Endothelial cell of umbilical vein (primary cell): ENCODE measurements around the gene LRP1. TPM values are rescaled to one million over a fixed set of nuclear protein-coding genes. Genes with fewer than 3 reads are reported as not detected.

ENCODE experiments used
- BruUV-seq: library from RNA; stranded (reverse); fragments of 400-500 nt; replicated peaks from 2 replicates; lab custom pipeline; 2021; lab: Mats Ljungman, UMichigan
- CTCF ChIA-PET: fragments of 300-600, 350-600 bp; sonication (Branson Sonifier 250); formaldehyde crosslinking; loops from one replicate; lab custom pipeline; 2021; ENCODE audit warnings: antibody characterized with exemption, inconsistent platforms; lab: Charles Lee
- POLR2A ChIA-PET: fragments of 300-600, 350-600 bp; sonication (Branson Sonifier 250); formaldehyde crosslinking; loops from one replicate; lab custom pipeline; 2021; ENCODE audit warnings: antibody characterized with exemption, inconsistent platforms; lab: Charles Lee
- DNase-seq: peaks from one replicate; pipeline ENCODE4 v3.0.0-alpha.2; 2011; ENCODE audit warnings: low read depth, low spot score
- FAIRE-seq: peaks from 2 replicates; lab custom pipeline; 2011; peaks lifted over from hg19 to GRCh38; lab: Jason Lieb, UNC
- H2AFZ ChIP-seq: 2 replicates; pipeline ENCODE4 v1.6.0; 2012; ENCODE audit warnings: low read depth, low read length, control low read depth, inconsistent platforms
- H3K27ac ChIP-seq: 2 replicates; pipeline ENCODE4 v1.5.1; 2011; ENCODE audit warnings: low read depth, mild to moderate bottlenecking, control low read depth, low read length, moderate library complexity; ENCODE audit not compliant: insufficient read depth
- H3K27me3 ChIP-seq, 2 experiments: 2 replicates each; pipeline versions ENCODE4 v1.6.0 to v1.6.1; 2011; ENCODE audit warnings: low read length in 2 of 2, mixed read lengths in 1 of 2; ENCODE audit not compliant: control insufficient read depth in 2 of 2, insufficient read depth in 2 of 2
- H3K36me3 ChIP-seq, 2 experiments: 2 replicates in 1 of 2; 3 replicates in 1 of 2; pipeline ENCODE4 v1.5.1; 2011; ENCODE audit warnings: low read length in 2 of 2, mild to moderate bottlenecking in 1 of 2, moderate library complexity in 1 of 2; ENCODE audit not compliant: control insufficient read depth in 2 of 2, insufficient read depth in 2 of 2; ENCODE audit errors: extremely low read depth in 1 of 2
- H3K4me1 ChIP-seq: 3 replicates; pipeline ENCODE4 v1.5.1; 2011; ENCODE audit warnings: mild to moderate bottlenecking, low read length; ENCODE audit not compliant: control insufficient read depth, insufficient read depth; ENCODE audit errors: extremely low read depth
- H3K4me2 ChIP-seq: 2 replicates; pipeline ENCODE4 v1.6.1; 2011; ENCODE audit warnings: low read length, control low read depth, mixed read lengths; ENCODE audit not compliant: insufficient read depth
- H3K4me3 ChIP-seq, 3 experiments: fragments of 200-600 bp in 1 of 3; sonication (generic), shearing (Covaris generic) in 1 of 3; replicated peaks in 1 of 3; 2 replicates each; pipeline ENCODE4 v1.5.1; 2011 to 2016; ENCODE audit warnings: control low read depth in 3 of 3, low read length in 3 of 3, mild to moderate bottlenecking in 2 of 3, inconsistent platforms in 1 of 3, low read depth in 1 of 3, moderate library complexity in 1 of 3; ENCODE audit not compliant: insufficient read depth in 1 of 3
- H3K79me2 ChIP-seq: 2 replicates; pipeline ENCODE4 v1.6.0; 2012; ENCODE audit warnings: low read length, inconsistent platforms; ENCODE audit not compliant: control insufficient read depth, insufficient read depth
- H3K9ac ChIP-seq: replicated peaks from 2 replicates; pipeline ENCODE3; 2011; ENCODE audit warnings: low read length, control low read depth; ENCODE audit not compliant: insufficient read depth; ENCODE audit errors: extremely low read depth
- H3K9me1 ChIP-seq: replicated peaks from 3 replicates; pipeline ENCODE4 v1.6.0; 2011; ENCODE audit warnings: mild to moderate bottlenecking, low read length; ENCODE audit not compliant: control insufficient read depth, insufficient read depth; ENCODE audit errors: extremely low read depth
- H3K9me3 ChIP-seq: replicated peaks from 2 replicates; pipeline ENCODE4 v1.5.1; 2012; ENCODE audit warnings: low read length, inconsistent platforms; ENCODE audit not compliant: control insufficient read depth, insufficient read depth
- H4K20me1 ChIP-seq: replicated peaks from 2 replicates; pipeline ENCODE3; 2011; ENCODE audit warnings: mild to moderate bottlenecking, low read length; ENCODE audit not compliant: control insufficient read depth, insufficient read depth; ENCODE audit errors: extremely low read depth
- CTCF ChIP-seq, 2 donors: IDR thresholded peaks; 1 replicate in 1 of 2; 2 replicates in 1 of 2; pipeline ENCODE4 v1.5.1; 2011; ENCODE audit warnings: low read length in 2 of 2, mild to moderate bottlenecking in 2 of 2, moderate library complexity in 2 of 2, control low read depth in 1 of 2, inconsistent platforms in 1 of 2, low read depth in 1 of 2; ENCODE audit not compliant: insufficient read depth in 1 of 2; ENCODE audit errors: extremely low read depth in 1 of 2
- EZH2 ChIP-seq: IDR thresholded peaks from 2 replicates; pipeline ENCODE4 v1.6.1; 2012; ENCODE audit warnings: borderline replicate concordance, low read depth, mild to moderate bottlenecking, moderate library complexity, low read length, inconsistent platforms; ENCODE audit not compliant: severe bottlenecking
- FOS ChIP-seq: IDR thresholded peaks from 2 replicates; pipeline ENCODE4 v1.6.1; 2011; ENCODE audit warnings: mild to moderate bottlenecking, low read length, moderate library complexity, borderline replicate concordance; ENCODE audit not compliant: insufficient read depth
- GATA2 ChIP-seq: IDR thresholded peaks from 2 replicates; pipeline ENCODE4 v1.7.0; 2011; ENCODE audit warnings: low read depth, mild to moderate bottlenecking, moderate library complexity, mixed read lengths, low read length; ENCODE audit not compliant: insufficient read length, insufficient read depth
- JUN ChIP-seq: IDR thresholded peaks from 2 replicates; pipeline ENCODE4 v1.6.1; 2011; ENCODE audit warnings: borderline replicate concordance, low read depth; ENCODE audit not compliant: insufficient read length, insufficient read depth
- MAX ChIP-seq: IDR thresholded peaks from 2 replicates; pipeline ENCODE4 v1.6.1; 2011; ENCODE audit not compliant: insufficient read depth, insufficient read length
- MYC ChIP-seq: IDR thresholded peaks from one replicate; pipeline ENCODE4 v1.6.1; 2011; ENCODE audit warnings: mild to moderate bottlenecking, low read depth, low read length
- POLR2A ChIP-seq: IDR thresholded peaks from 2 replicates; pipeline ENCODE4 v1.6.1; 2012; ENCODE audit warnings: low read depth, mild to moderate bottlenecking, control low read depth, low read length
- POLR2AphosphoS5 ChIP-seq: IDR thresholded peaks from 2 replicates; pipeline ENCODE4 v1.6.1; 2012; ENCODE audit warnings: low read depth, mild to moderate bottlenecking, control low read depth, low read length, moderate library complexity; ENCODE audit not compliant: insufficient read depth
- dilution Hi-C: fragments of 300-500 bp; cut with MboI; formaldehyde crosslinking; loops from one replicate; pipeline ENCODE4 v1.15.0; 2019; ENCODE audit warnings: low sequenced_read_pairs; ENCODE audit not compliant: extremely low pct_ligation_motif_present
- intact Hi-C: fragments of 100-400 bp; cut with micrococcal nuclease; formaldehyde crosslinking; loops from one replicate; pipeline ENCODE4 v1.10.0; 2022
- polyA plus RNA-seq, 4 experiments: library from polyadenylated mRNA; depleted of rRNA in 3 of 4; stranded (reverse) in 3 of 4; unstranded in 1 of 4; fragments of >200 nt; gene quantifications; 2 replicates each; pipeline versions ENCODE4 v1.2.1 to v1.2.3, GENCODE V29; 2011 to 2012; ENCODE audit warnings: missing spikeins in 1 of 4
- total RNA-seq: library from RNA; stranded (reverse); gene quantifications from 2 replicates; pipeline ENCODE4 v1.2.3, GENCODE V29; 2021

The LRP1 gene
- total and polyA plus RNA-seq, 2 donors (not counting 3 experiments of a cell fraction or from before 2014, with no cell fraction given): 1.6 to 4.6 TPM

GRCh38 chr12:57126561-57126960 is 1.7 kb upstream of the LRP1 start:
- peaks cover 34 to 54% of the 10 kb centered on the region in 2 experiments for H3K27me3 ChIP-seq
- H3K4me2 ChIP-seq: no peak overlapping the region
- H2AFZ ChIP-seq: no peak overlapping the region
- intact Hi-C loops: loop anchor here (5.0 kb wide), 1 partner anchor 116 kb away; no protein-coding TSS in a partner anchor
- ChIA-PET CTCF (interaction anchor here (0.7 to 18.0 kb wide), 7 partner anchors 15 to 116 kb away, joined by 3 to 429 read pairs (median 21); partner anchors contain the start of gene STAT6), POLR2A (no interaction called here)
- no peak overlapping the region for H3K4me3 ChIP-seq
- H3K4me1 ChIP-seq: peaks cover 4% of the 10 kb centered on the region
- FAIRE-seq (no peak), DNase-seq (no peak)
- no peak overlapping the region for H3K27ac ChIP-seq
- H3K9me3 ChIP-seq: no peaks in the 10 kb centered on the region
- no peaks in the 10 kb centered on the region for H4K20me1 ChIP-seq
- no peaks in the 10 kb centered on the region for H3K36me3 ChIP-seq
- H3K9me1 ChIP-seq: no peaks in the 10 kb centered on the region
- H3K9ac ChIP-seq: no peak overlapping the region
- TF ChIP-seq GATA2: no peak
- no peak for TF ChIP-seq FOS
- TF ChIP-seq POLR2AphosphoS5: no peak
- no peak for TF ChIP-seq JUN
- TF ChIP-seq EZH2: no peak
- TF ChIP-seq POLR2A: no peak
- no peak for TF ChIP-seq MAX
- no peak for TF ChIP-seq CTCF (IDR thresholded peaks at IDR 0.05; ENCODE audit: extremely low read depth in 1 of 2, insufficient read depth in 1 of 2, low read depth in 1 of 2, low read length in 2 of 2)
- TF ChIP-seq MYC: no peak
- BruUV-seq: no TSS peak
- no peaks in the 10 kb centered on the region for H3K79me2 ChIP-seq
- dilution Hi-C loops: no loop called here
